HG03432 (cell line): Measurements from ENCODE around the gene TNRC18.
"Not testable (repeated sequence)": the region's sequence is repeated elsewhere in the genome, so short reads cannot be mapped to it uniquely, and the experiment has no call there.

Source experiments
- ATAC-seq: cut with Tn5 transposase; IDR thresholded peaks from one replicate; pipeline ENCODE4 v1.9.1; 2021; ENCODE audit warnings: mild to moderate bottlenecking, moderate library complexity; ENCODE audit not compliant: unreplicated experiment

The TNRC18 gene, protein sequence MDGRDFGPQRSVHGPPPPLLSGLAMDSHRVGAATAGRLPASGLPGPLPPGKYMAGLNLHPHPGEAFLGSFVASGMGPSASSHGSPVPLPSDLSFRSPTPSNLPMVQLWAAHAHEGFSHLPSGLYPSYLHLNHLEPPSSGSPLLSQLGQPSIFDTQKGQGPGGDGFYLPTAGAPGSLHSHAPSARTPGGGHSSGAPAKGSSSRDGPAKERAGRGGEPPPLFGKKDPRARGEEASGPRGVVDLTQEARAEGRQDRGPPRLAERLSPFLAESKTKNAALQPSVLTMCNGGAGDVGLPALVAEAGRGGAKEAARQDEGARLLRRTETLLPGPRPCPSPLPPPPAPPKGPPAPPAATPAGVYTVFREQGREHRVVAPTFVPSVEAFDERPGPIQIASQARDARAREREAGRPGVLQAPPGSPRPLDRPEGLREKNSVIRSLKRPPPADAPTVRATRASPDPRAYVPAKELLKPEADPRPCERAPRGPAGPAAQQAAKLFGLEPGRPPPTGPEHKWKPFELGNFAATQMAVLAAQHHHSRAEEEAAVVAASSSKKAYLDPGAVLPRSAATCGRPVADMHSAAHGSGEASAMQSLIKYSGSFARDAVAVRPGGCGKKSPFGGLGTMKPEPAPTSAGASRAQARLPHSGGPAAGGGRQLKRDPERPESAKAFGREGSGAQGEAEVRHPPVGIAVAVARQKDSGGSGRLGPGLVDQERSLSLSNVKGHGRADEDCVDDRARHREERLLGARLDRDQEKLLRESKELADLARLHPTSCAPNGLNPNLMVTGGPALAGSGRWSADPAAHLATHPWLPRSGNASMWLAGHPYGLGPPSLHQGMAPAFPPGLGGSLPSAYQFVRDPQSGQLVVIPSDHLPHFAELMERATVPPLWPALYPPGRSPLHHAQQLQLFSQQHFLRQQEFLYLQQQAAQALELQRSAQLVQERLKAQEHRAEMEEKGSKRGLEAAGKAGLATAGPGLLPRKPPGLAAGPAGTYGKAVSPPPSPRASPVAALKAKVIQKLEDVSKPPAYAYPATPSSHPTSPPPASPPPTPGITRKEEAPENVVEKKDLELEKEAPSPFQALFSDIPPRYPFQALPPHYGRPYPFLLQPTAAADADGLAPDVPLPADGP (N-terminal part only)

DNA sequence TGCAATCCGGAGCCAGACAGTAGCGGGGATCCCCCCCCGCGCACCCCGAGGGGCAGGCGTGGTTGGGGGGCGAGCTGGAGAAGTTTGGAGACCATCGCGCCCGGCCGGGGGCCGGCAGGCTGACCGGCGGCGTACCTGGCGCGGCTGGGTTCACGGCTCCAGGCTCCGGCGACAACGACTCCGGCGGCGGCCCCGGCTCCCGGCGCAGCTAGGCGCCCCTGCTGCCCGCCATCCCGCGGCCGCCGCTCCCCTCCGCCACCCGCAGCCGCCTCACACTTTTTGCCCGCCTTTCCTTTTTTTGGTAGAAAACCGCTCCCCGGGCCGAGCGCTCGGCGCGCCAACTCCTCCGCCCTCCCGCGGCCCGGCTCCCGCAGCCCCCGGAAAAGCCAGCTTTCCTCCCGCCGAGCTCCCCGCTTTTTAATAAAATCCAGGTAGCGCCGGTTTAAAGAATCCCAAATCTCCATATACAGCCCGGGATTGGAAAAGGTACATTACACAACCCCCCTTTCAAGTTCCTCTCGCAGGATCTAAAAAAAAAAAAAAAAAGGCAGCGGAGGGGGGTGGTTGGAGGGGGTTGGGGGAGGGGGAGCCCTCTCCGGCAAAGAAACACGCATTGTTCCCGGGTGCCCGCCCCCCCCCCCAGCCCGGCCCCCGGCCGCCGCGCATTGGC lies at the start of gene TNRC18:
Gene TNRC18 (minus strand): TSS at position 529 of the 670 bp plus-strand sequence. CDS start 2,588 bp downstream, outside the sequence.
- ATAC-seq, result no peak

DNA sequence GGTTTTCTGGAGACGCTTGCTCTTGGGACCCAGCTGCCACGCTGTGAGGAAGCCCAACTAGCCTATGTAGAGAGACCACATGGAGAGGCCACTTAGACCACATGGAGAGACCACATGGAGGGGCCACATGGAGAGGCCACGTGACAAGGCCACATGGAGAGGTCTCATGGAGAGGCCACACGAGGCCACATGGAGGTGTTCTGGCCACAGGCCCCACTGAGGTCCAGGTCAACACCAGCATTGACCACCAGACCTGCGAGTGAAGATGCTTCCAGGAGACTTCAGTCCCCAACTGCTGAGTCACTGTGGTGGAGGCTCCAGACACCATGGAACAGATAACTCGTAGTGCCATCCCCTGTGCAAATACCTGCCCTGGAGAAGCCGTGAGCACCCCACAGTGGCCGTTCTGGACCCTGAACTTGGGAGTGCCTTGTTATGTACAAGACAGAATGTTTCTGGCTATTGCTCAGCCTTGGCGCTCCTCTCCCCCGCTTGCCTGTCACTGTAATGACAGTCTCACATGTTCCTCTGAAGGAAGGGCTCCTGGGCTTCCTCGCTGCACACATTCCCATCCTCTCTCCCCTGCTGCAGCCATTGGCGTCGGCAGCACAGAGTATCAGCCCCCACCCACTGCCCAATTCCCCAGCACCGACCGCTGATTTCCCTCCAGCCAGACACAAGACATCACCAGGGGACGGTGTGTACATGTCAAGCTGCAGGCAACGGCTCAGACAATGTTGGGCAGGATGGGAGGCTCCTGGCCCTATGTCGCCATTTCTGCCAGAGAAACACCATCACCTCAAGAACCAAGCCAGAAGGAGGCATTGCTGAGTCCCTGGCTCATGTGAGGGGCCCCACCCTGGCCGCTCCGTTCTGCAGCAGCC lies 49.0 kb upstream of the TNRC18 start:
- no peak for ATAC-seq

DNA sequence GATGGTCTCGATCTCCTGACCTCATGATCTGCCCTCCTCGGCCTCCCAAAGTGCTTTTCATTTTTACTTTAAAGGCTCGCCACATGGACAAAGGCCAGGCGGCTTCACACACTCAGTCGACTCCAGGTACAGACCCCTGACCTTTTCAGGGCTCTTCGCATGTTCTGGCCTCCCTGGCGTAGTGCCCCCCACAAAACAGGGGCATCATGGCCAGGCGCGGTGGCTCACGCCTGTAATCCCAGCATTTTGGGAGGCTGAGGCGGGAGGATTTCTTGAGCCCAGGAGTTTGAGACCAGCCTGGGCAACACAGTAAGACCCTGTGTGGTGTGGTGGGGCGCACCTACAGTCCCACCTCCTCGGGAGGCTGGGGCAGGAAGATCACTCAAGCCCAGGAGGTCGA lies 48.0 kb upstream of the TNRC18 start:
- not testable (repeated sequence) for ATAC-seq

DNA sequence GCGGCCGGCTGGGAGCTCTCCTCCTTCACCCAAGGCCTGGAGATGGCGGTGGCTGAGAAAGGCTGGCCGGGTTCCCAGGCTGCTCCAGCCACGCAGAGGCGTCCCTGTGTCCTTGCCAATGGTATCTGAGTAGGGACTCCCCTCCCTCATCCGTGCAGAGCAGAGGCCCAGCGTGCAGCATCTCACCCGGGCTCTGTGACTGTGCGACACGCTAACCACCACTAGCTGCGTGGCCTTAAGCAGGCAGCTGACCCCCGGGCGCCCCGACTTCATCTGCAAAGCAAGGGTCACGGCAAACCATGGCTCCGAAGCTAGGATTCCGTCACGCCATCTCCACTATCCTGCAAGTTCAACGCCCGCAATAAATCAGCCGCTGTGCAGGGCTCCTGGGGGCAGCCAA lies 47.2 kb upstream of the TNRC18 start:
- ATAC-seq, result no peak

DNA sequence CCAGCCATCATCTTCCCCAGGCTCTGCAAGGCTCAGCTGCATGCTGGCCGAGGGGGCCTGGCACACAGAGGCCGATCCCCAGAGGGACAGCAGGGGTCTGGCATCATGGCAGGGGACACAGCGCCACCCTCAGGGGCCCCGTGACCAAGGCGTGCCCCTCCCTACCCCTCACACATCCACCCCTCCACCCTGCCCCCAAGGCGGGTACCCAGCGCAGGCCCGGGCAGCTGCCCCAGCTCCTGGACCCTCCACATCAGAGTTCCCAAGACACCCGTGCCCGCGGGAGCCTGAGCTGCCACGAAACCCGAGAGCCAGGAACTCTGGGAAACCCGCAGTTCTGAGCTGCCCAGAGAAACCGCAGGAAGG lies 46.5 kb upstream of the TNRC18 start:
- ATAC-seq, result no peak

DNA sequence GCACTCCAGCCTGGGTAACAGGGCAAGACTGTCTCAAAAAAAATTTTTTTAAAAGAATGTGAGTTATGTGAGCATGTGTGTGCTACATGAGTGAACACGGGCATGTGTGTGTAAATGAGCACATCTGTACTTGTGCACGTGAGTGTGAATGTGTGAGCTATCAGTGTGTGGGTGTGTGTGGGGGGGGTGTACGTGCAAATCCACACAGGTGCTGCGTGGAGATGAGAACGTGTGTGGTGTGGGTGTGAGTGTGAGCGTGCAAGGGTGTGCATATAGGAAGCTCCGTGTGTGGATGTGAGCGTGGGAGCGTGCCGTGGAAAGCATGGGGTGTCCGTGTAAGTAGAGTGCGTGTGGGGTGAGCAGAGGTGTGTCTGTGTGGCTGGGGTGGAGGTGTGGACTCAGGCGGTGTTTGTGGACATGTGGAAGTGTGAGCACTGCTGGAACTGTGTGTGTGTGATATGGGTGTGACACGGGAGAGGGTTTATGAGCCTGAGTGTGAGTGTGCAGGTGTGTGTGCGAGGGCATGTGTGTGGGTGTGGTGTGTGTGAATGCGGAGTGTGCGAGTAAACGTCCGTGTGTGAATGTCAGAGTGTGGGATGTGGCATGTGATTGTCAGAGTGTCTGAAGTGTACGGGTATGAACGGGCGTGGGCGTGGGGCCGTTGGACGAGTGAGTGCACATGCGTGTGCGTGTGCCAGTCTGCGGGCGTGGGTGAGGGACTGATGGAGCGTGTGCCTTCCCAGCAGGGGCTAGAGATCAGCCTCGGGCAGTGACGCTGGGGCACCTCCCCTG lies 45.9 kb upstream of the TNRC18 start:
- ATAC-seq, result no peak

DNA sequence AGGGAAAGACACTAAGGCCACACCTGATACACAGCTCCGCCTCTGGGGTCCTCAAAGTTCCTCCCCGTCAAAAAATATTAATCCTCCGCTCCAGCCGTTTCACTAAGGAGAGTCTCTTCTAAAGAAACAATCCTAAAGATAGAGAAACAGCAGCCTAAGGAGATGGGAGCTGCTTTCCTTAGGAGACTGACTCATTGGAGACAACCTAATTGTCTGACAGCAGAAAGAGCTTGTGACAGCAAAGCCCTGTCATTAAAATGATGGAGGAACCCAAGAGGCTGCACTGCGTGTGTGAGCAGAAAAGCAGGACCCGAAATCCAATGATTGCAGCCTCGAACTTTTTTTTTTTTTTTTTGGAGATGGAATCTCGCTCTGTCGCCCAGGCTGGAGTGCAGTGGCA lies 44.0 kb upstream of the TNRC18 start:
- ATAC-seq, result no peak

DNA sequence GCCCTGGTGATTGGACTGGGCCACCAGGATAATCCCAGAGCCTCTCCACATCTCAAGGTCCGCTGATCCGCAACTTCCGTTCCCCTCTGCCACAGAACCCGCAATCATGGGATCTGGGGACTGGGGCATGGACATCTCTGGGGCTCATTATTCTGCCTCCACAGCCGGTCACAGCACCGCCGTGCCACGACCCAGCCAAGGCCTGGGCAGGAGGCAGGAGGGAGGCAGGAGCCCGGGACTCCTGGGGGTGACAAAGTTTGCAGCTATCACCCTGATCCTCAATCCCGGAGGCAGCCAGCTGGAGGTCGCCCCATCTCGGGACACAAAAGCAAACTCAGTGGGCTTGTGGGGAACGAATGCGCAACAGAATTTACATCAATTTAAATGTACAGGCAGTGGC lies 42.9 kb upstream of the TNRC18 start:
- no peak for ATAC-seq

DNA sequence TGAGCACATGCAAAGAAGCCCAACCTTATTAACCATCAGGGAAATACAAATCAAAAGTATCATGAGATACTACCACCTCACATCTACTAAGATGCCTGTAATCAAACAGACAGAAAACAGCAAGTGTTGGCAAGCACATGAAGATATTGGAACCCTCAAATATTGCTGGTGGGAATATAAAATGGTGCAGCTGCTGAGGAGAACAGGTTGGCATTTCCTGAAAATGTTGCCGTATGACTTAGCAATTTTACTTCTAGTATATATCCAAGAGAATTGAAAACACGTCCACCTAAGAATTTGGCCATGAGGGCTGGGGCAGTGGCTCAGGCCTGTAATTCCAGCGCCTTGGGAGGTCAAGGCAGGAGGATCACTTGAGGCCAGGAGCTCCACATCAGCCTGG lies 39.4 kb upstream of the TNRC18 start:
- no peak for ATAC-seq

DNA sequence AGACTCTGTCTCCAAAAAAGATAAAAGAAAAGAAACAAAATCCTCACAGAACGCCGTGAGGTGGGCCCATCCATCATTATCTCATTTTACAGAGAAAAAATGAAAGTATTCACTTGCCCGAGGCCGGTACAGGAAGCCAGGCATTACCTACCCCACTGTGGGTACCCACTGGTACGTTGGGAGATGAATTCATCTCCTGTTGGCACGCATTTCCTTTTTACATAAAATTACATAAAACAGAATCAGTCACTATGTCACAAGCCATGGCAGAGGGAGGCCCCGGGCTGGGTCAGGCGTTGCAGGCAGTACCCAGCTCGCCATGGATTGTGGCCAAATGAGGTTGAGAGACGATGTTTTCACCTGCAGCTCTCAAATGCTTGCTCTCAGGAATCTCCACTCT lies 38.6 kb upstream of the TNRC18 start:
- no peak for ATAC-seq

DNA sequence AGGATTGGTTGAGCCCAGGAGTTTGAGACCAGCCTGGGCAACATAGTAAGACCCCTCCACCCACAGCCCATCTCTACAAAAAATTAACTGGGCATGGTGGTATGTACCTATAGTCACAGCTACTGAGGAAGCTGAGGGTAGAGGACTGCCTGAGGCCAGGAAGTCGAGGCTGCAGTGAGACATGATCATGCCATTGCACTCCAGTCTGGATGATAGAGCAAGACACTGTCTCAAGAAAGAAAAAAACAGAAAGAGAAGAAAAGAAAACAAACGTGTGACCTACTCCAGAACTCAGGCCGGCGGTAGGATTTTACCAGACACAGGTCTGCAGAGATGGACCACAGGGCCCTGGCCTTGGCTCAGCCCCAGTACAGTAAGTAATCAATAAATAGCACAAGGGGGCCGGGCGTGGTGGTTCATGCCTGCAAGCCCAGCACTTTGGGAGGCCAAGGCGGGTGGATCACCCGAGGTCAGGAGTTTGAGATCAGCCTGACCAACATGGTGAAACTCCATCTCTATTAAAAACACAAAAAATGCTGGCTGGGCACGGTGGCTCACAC lies 35.4 kb upstream of the TNRC18 start:
- ATAC-seq, result no peak

DNA sequence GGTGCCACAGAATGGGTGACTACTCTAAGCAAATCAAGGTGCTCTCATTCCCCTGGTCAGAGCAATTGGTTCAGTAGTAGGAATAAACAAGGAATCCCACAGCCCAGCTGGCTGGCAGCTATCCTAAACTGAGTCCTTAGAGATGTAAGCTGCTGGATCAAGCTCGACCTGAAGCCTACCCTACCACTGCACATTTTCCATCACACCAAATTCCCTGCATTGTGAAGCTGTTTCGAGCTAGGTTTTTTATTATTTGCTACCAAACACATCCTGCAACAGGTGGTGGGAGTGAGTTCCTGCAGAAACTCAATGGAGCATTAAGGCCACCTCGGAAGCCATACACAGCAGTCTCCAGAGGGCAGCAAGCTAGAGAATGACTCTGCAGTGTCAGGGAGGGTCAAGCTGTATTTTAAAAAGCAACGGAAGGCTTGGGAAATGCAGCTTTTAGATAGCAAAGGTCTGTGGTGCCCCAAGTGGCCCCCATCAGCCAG lies 33.7 kb upstream of the TNRC18 start:
- no peak for ATAC-seq

DNA sequence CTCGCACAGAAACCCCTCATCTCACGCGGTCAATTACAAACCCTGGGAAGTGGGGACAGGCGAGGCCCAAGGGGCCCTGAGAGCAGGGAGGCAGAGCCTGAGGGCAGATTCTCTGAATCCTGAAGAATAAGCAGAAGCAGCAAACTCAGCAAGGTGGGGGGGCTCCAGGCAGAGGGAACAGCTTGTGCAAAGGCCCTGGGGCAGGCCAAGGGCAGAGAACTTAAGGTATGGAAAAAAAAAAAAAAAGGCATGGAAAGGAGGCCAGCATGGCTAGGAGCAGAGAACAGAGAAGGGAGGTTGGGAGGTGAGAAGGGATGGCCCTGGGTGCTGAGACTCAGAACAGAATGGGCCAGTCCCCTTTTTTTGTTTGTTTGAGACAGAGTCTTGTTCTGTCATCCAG lies 32.8 kb upstream of the TNRC18 start:
- no peak for ATAC-seq

DNA sequence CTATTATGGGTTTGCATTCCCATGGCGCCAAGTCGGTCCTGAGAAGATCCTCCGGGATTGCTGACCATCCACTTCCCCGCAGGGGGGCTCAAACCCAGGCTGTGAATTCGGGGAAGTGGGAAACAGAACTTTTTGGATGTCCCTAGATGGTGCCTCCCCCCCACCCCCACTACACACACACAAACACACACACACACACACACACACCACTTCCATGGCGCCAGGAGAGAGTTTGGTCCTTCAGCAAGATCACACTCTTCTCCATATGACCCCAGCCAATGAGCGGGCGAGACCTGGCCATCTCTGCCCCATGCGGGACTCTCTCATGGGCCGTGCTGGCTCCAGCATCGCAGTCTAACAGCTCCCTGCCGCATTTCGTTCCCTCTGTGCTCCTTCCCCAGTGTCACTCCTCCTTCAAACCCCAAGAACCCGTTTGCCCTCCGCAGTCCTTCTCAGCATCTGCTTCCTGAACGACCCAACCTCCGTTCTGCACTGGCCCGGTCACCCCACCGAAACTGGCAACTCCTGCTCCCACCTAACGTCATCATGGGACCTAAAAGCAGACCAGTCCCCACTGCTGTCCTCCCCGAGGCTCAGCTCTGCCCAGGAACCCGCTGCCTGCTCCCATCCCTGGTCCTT lies 32.1 kb upstream of the TNRC18 start:
- no peak for ATAC-seq

DNA sequence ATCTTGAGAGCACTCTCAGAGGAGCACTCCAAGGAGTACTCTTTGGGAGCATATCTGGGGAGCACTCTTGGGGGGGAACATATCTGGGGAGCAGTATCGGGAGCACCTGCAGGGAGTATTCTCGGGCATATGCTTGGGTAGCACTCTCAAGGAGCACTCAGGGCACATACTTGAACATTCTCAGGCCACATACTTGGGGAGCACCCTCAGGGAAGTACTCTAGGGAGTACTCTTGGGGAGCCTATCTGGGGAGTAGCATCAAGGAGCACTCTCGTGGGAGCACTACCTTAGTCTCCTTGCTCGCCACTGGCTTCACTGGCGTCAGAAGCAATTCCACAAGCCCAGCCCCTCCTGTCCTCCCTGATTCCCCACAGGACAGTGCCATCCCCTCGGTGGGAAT lies 31.5 kb upstream of the TNRC18 start:
- ATAC-seq, result no peak

DNA sequence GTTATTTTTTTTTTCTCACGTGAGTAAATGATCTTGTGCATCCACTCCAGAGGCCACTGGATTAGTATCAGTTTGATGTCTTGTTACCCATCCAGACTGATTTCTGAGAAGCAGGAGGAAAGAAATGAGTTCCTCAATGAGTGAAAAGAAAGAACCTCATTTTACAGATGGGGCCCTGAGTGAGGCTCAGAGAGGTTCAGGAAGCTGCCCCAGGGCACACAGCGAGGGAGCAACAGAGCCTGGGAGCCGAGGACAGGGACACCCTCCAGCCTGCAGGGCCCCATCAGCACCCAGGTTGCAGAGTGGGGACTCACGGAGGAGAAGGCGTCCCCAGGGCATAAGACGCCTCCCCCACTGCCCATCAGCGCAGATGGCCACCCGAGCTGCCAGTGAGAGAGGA lies 30.9 kb upstream of the TNRC18 start:
- no peak for ATAC-seq

DNA sequence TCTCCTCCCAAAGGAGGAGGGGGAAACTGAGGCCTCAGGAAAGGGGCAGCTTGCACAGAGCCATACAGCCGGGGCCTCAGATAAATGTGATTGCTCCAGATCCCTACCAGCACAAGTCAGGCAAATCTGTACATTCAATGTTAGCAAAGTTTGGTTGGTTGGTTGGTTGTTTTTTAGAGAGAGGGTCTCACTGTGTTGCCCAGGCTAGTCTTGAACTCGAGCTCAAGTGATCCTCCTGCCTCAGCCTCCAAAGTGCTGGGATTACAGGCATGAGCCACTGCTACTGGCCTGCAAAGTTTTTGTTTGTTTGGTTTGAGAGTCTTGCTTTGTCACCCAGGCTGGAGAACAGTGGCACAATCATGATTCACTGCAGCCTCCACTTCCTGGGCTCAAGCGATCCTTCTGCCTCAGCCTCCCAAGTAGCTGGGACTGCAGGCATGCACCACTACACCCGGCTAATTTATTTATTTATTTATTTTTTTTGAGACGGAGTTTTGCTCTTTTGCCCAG lies 30.0 kb upstream of the TNRC18 start:
- no peak for ATAC-seq

DNA sequence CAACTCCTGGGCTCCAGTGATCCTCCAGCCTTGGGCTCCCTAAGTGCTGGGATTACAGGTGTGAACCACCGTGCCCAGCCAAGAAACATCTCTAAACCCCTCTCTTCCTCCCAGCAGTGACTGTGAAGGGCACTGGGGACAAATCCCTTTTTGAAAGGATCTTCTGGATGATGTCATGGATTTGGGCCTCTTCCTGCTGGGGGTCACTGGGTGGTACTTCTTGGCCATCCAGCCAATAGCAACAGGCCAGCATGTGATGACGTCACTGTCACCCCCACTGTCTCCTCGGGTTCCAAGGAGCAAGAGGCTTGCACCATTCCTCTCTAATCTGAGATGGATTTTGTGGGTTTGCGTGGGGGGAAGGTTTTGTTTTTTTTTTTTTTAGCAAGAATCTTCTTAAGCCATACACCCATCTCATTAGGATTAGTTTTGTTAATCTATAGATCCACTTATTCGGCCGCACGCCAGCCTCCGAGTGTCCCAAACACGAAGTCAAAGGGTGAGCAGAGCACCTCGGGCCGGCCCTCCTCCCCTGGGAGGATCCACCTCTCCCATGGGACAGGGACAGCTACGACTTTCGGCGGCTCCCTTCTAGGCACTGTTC lies 29.4 kb upstream of the TNRC18 start:
- no peak for ATAC-seq
